ENCODE results near the gene ETV3. TPM values are rescaled to one million over a fixed set of nuclear protein-coding genes. Genes with fewer than 3 reads are reported as not detected.
A peak's percentile ranks its signal among the peaks of the same experiment; 100 is the strongest.
"Not testable (repeated sequence)": the region's sequence is repeated elsewhere in the genome, so short reads cannot be mapped to it uniquely, and the experiment has no call there.

ETV3 gene
- 6.0 TPM for total RNA-seq

DNA sequence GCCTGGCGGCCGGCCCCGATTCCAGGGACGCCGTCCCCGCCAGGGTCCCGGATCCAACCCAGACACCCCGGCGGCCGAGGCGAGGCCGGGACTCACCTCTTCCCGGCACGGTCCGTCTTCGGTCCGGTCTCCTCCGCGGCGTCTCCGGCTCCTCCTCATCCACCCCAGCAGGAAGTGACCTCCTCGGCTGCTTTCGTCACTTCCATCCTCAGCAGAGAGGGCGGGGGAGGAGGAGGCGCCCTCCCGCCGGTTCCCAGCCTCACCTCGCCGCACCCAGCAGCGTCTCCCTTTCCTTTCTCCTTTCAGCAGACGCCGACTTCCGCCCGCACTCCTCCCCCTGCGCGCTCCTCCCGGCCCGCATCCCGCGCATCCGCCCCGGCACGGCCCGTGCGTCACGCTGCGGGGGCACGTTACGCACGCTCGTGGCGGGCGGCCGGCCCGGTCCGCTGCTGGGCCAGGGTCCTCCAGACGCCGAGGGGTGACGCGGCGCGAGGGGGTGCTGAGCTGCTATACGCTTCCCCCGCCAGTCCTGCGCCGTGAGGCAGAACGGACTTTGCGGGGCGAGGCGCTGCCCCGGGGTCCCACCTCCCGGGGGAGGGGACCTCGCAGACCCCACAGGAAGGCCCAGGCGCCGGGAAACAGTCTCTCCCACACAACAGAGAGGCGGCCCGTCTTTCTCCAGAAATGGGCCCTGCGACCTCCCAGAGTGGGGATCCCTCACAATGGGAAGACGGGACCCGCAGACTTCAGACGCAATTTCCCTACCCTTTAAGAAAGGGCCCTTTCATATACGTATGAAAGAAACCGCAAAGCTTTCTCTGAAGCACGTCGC, at the start of gene ETV3:
Gene ETV3 (minus strand): TSS at position 176 of the 832 bp plus-strand sequence. CDS start 2,043 bp downstream, outside the sequence.
- peak; percentile 95 for ATAC-seq
- DNase-seq (ENCODE audit: low spot score), result peak; percentile 91

DNA sequence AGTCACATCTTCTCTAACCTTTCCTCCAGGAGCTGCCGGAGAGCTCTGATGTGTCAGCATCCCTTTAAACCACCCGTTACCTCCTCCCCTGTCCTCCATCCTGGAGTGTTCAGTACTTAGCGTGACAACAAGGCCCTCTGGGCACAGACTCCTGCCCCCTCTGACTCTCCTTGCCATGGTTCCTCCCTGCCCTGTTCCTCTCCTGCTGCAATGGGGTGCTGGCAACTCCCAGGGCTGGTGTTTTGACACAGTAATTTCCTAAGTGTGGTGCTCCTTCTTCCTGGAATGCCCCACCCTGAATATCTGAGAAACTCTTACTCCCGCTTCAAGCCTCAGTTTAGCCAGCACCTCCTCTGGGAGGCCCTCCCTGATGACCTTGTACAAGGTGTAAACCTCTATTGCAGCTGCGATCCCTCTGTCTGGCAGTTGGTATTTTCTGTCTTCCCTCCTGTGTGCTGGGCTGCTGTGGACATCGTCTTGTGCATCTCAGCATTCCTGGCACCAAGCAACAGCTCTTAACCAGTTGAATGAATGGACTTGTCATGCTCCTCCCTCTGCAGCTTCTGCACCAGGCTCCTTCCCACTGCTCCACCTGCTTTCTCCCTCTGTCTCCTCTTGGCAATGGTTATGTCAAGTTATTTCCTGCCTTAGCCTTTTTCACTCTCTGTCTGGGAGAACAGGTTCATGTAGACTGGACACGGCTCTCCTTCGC, 48.2 kb upstream of the ETV3 start:
- ATAC-seq (no peak), DNase-seq (ENCODE audit: low spot score) (no peak)

DNA sequence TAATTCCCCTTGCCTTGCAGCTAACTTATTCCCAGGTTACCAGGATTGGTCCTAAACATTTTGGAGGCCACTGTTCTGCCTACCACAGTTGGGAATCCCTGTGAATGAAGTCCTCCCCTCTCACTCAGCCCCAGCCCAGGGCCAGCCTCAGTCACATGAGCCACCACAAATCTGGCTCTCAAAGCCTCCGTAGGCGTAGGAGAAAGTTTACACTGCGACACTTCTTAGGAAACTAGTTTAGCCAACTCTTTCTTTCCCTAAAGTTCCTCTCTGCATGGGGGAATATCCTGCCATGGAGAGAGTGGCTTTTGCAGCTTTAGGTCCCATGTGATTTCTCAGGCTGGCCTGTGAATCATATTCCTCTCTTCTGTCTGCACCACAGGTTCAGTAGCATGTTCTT, 45.7 kb upstream of the ETV3 start:
- no peak for DNase-seq (ENCODE audit: low spot score)
- ATAC-seq, result no peak

DNA sequence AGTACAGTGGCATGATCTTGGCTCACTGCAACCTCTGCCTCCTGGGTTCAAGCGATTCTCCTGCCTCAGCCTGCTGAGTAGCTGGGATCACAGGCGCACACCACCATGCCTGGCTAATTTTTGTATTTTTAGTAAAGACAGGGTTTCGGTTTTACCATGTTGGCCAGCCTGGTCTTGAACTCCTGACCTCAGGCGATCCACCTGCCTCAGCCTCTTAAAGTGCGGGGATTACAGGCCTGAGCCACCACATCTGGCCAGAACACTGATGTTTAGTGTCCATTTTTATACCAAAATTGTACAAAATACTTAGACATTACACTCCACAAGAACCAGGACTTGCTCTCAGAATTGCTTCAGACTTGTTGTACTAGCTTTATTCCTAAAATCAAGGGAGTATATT, 44.2 kb upstream of the ETV3 start:
- not testable (repeated sequence) for DNase-seq (ENCODE audit: low spot score); ATAC-seq

DNA sequence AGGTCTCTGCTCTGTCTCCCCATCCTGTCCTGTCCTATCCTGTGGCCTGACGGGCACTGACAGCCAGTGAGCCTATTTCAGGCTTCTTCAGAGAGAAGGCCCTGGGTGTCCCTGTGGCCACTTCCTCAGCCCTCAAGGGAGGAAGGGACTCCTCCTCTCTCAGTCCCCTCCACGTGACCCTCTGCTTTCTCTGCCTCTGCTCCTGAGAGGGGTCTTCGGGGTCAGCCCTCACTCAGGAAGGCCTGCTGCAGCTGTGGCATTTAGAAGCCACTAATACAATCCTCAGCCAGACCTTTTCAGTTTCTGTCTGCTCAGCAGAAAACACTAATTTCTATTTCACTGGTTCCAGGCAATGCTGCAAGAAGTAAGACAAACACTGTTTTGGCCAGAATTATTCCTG, 43.6 kb upstream of the ETV3 start:
- ATAC-seq, result peak; percentile 91
- DNase-seq (ENCODE audit: low spot score), result no peak

DNA sequence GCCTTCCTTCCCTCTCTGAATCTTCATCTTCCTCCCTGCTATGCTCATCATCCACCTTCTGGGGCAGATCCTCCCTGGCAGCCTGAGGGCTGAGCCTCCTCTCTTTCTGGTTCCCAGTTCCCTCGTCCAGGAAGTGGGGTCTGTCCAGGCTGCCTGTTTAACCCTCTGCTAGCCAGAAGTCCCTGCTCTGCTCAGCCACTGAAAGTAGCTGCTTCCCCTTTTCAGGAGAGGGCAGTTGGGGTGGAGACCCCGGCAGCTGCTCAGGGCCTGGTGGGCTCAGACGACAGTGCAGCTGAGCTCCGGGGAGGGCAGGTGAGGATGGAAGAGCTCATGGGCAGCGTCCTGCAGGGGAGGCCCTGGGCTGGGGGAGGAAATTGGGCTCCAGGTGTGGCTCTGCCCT, 43.1 kb upstream of the ETV3 start:
- ATAC-seq (no peak), DNase-seq (ENCODE audit: low spot score) (no peak)

DNA sequence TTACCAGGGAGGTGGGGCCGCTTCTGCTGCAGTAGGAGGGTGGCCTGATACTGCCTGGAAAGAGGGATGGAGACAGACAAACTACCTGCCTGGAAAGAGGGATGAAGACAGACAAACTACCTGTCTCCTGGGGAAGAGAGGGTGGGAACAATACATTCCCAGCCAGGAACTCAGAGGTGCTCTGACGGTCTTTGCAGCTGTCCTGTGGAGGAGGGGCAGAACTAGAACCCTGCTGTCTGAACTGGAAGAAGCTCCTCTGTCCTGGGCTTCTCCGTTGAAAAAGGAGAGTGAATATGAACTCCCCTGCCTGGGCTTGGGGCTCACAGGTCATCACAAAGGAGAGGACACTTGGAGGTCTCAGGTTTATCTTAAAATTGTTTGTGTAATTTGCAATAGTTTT, 40.3 kb upstream of the ETV3 start:
- no peak for DNase-seq (ENCODE audit: low spot score)
- no peak for ATAC-seq

DNA sequence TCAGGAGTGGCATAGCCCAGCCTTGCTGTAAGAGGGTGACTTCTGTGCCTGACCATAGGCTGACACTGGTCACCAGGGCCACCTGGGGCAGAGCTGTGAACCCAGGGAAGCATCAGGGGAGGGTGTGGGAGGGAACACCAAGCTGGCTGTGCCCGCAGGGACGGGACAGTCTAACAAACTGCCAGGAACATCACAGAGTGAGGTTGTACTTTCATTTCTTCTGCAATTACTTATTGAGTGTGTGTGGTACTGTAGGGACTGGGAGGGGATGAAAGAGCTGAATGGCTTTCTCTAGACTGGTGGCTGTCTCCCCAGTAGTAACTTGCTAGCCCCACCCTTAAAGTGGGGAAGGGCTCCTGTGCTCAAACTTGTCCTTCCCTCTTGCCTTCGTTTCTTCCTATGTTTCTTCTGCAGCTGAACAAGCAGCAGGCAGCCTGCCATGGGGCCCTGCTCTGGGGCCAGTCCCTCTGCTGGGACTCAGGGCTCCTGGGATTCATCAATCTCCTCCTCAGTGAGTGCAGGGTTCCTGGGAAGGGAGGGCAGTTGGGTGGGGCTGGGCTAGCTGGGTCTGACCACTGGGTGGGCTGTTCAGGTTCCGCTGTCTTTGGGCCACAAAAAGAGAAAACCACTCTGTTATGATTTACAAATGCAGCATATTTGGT, 39.7 kb upstream of the ETV3 start:
- no peak for ATAC-seq
- no peak for DNase-seq (ENCODE audit: low spot score)

DNA sequence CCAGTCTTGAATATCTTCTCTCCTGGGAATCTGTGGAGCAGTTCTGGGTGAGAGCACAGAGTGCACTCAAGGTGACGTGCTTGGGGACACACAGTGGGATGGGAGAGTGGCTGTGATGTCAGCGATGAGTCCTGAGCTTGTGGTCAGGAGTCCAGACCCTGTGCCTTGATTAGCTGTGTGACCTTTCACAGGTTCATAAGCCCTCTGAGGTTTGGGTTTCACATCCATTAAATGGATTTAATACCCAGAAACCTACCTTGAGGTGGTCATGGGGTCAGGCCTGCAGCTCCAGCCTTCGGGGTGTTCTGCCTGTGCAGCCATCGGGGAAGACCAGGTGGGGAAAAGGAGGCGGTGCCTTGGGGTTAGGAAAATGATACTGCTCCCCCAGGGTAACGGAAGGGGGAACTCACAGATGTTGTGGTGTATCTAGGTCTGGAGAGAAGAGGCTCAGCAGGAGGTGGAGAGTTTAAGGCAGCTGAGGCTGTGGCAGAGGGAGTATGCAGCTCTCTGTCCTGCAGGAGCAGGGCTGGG, 38.5 kb upstream of the ETV3 start:
- ATAC-seq (no peak), DNase-seq (ENCODE audit: low spot score) (no peak)

DNA sequence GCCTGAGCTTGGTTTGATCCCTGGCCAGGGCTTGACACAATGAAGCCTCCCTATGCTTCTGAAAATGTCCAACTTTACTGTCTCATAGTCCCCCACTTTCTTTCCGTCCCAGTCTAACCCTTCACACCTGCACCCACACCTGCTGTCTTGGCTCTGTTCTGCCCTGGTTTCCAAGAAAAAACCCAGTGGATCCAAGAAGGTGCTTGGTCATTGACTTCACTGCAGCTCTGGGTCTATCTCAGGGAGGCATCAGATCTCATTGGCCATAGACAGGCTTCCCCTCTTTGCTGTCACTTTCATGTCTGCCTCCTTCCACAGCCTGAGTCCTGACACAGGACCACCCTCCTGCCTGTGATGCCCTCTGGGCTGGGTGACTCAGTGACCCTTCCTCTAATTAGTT, 37.8 kb upstream of the ETV3 start:
- DNase-seq (ENCODE audit: low spot score) (no peak), ATAC-seq (no peak)

DNA sequence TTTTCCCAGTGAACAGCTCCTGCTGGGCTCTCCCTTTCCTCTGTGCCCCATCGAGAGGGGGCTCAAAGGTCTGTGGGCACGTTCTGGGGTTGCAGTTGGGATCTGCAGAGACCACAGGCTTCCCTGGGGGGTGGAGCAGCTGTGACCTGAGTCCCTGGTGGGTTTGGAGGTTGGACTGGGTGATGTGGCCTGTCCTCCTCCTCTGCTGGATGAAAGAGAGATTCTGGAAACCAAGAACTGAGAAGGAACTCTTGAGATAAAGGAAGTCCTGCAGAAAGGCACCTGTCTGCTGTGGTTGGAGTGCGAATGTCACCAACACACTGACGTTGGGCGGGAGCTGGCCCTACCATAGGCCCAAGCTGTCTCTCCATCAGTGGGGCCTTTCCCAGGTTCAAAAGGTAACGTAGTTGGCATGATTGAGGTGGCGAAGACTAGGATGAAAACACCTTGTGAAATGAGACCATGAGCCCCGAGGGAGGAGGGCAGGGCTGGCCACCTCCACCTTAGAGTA, 35.8 kb upstream of the ETV3 start:
- ATAC-seq, result no peak
- DNase-seq (ENCODE audit: low spot score), result no peak

DNA sequence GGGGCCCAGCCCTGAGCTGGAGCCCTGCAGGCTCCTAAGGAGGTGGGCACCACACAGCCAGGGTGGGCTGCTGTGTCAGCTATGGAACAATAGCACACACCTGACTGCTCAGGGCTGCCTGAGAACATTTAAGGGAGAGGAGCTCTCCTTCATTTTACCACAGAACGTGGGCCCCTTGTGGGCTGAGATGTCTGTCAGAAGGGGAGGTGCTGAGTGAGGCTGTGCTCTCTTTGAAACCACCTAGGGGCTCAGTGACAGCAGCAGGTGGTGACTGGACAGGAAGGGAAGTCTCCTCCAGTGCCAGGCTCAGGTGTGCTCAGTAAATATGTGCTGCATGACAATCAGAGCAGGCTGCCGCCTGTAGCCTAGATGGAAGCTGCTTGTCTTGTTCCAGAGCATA, 35.0 kb upstream of the ETV3 start:
- ATAC-seq; DNase-seq (ENCODE audit: low spot score): not testable (repeated sequence)

DNA sequence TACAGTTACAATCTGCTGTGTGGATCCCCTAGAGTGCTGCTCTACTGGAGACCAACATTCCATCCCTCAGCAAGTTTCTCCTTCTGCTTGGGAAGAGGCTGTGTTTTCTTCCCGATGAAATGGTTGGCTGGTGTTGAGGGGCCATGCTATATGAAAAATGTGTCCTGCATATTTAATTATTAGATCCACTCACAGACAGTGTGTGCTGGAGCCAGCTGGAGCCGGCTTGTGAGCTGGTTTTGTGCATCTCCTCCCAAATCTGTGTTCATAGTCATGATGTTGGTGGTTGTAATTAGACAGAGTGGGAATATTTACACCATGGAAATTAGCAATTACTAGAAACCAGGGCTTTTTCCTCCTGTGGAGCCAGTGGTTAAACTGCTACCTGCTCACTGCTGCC, 34.4 kb upstream of the ETV3 start:
- ATAC-seq; DNase-seq (ENCODE audit: low spot score): not testable (repeated sequence)

DNA sequence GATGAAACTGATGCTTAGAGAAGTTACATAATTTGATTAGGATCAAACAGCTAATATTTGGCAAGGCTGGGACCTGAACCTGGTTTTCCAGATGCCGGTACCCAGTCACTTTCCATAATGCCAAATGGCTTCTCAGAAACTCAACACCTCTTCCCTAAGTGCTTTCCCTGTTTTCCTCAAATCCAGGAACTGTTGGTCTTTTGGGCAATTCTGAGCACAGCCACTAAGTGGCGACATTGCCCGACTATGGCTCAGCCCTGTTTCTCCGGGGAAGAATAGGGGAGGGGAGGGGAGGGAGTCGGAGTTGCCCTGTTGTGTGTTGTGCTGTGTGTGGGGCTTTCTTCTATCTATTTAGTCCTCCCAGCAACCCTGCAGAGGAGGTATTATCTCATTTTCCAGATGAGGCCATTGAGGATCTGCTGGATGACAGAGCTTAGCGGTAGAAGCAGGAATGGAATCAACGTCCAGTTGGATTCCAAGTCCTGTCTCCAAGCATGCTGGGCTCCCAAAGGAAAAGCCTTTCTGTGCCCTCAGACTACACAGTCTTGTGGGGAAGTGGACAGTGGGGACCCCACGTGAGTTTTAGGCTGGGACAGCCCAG, 33.8 kb upstream of the ETV3 start:
- DNase-seq (ENCODE audit: low spot score), result not testable (repeated sequence)
- ATAC-seq, result peak; percentile 90

DNA sequence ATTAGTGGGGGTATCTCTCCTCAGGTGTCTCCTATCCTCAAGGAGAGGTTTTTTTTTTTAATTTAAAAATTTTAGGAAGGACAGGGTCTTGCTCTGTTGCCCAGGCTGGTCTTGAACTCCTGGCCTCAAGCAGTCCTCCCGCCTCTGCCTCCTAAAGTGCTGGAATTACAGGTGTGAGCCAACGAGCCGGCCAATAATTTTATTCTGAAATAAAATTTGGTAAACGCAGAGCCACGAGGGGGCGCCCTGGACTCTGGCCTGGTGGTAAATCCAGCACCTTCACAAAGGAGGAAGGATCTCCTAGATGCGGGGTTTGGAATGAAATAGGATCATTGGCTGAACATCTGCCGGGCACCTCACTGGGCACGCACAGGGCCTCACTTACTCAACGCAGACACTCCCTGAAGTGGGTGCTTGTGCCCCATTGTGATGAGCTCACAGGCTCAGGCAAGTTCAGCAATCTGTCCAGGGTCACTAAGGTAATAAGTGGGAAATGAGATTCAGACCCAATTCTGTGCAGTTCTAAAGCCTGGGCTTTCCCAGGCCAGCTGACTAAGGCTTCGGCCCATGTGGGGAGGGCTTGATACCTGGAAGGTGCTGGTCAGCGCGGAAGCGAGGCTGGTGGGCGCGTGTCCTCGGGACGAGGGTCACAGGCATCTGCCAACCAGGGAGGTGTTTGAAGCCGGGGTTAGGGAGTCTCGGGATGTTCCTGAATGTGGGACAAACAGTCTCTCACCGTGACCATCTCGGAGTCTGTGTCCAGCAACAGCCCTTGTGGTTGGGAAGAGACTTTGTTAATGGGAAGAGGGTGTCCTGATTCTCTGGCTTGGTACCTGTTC, 32.7 kb upstream of the ETV3 start:
- ATAC-seq, result peak; percentile 22
- no peak for DNase-seq (ENCODE audit: low spot score)

DNA sequence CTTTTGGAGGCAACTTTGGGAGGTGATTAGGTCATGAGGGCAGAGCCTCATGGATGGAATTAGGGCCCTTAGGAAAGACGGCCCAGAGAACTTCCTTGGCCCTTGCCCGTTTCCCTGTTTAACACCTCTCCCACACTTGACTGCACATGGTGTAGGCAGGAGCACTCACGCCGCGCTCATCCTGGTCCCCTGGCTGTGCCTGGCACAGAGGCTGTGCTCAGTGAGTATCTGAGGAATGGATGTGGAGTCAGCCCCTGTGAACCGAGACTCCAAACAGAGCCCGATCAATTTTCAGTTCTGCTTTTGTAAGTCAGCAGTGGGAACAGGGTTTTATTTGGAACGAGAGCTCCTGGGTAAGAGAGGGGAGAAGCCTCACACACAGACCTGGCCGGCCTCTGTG, 29.8 kb upstream of the ETV3 start:
- no peak for DNase-seq (ENCODE audit: low spot score)
- no peak for ATAC-seq

DNA sequence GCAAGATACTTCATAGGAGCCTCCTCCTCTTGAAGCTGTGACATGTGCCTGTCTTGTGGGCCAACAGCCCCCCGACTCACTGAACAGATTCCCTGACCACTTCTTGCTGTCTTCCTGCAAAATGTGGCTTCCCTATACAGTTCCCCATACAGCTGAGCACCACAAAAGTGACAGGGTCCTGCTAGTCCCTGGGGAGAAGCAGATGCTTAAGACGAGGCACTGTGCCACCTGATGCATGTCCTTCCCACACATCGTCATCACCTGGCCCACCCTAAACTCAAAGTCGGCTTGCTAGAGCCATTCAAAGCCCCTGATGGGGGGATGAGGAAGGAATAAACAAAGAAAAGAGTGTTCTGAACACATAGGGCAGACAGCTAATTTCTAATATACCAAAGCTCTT, 29.2 kb upstream of the ETV3 start:
- DNase-seq (ENCODE audit: low spot score), result no peak
- ATAC-seq, result no peak

DNA sequence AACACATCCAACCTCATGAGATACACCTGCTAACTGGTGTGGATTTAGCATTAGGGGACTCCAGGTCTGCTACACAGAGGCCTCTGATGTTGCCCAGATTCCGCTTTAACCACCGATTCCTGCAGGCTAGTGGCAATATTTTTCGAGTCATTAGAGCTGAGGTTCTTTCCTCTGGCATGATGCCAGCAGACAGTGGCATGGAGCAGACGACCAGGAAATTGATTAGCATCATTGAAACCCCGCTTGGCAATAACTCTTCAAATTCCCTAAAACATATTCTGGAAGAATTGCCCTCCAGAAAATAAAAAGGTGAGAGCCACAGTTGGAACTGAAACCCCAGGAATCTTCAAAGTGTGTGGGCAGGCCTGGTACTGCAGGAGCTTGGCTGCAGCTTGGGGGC, 28.4 kb upstream of the ETV3 start:
- DNase-seq (ENCODE audit: low spot score), result no peak
- ATAC-seq, result no peak

DNA sequence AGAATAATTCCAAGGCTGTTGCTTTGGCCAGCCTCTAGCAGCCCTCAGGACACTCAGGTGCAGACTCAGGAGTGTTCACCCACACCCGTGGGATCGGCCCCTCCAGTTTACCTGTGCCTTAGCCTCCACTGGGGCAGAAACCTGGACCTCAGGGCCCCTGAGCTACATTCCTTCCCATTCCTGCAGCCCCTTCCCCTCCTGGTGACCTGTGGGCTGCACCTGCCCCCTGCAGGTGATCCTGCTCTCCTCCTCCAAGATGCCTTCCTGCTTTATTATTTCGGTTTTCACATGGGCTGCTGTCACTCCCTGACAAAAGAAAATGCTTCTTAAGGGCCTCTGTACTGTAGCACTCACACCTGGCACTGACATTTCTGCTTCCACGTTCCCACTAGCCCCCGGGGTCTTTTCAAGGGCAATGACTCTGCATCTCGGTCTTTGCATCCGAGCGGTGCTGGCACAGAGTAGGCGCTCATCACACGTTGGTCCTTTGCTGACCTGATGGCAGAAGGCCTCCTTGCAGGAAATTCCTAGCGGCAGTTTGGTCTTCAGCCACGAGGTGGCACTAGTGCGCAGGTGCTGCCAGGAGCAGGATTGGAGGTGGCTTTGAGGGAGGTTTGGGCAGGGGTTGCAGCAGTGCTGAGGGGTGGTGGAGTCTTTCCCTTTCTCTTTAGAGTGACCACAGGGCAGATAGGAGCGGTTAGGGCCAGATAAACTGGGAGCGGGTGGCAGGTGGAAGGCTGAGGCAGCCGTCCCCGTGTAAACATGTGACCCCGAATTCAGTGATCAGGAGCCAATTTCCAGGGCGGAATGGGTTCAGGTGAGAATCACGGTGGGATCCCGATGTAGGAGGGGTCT, 25.3 kb upstream of the ETV3 start:
- peak; percentile 69 for DNase-seq (ENCODE audit: low spot score)
- ATAC-seq, result peak; percentile 93

Measured in left lobe of liver (tissue), 2 donors.